Fibroblast of the aortic adventitia (primary cell): ENCODE data around the gene IMPA2. TPM values are rescaled to one million over a fixed set of nuclear protein-coding genes. Genes with fewer than 3 reads are reported as not detected.
"Not testable (repeated sequence)": the region's sequence is repeated elsewhere in the genome, so short reads cannot be mapped to it uniquely, and the experiment has no call there.

Source experiments
- DNase-seq: peaks from one replicate; pipeline ENCODE4 v3.0.0-alpha.2; 2010; ENCODE audit warnings: low read depth
- H3K4me3 ChIP-seq: 2 replicates; pipeline ENCODE4 v1.5.1; 2011; ENCODE audit warnings: low read depth, mild to moderate bottlenecking, control low read depth, low read length, moderate library complexity
- CTCF ChIP-seq: IDR thresholded peaks from 2 replicates; pipeline ENCODE4 v1.5.1; 2011; ENCODE audit warnings: mild to moderate bottlenecking, low read length, control low read depth, inconsistent platforms; ENCODE audit not compliant: insufficient read depth
- total RNA-seq: library from RNA; depleted of rRNA; stranded (reverse); fragments of >200 nt; gene quantifications from 2 replicates; pipeline ENCODE4 v1.2.3, GENCODE V29; 2012; ENCODE audit warnings: low replicate concordance

Gene IMPA2
- total RNA-seq, 1 donor = 14.1 TPM

- DNase-seq = no peak
- H3K4me3 ChIP-seq = no peak overlapping the region
- TF ChIP-seq CTCF = no peak
Measured at GRCh38 chr18:12064086-12064763, 82.9 kb downstream of the IMPA2 start.

GRCh38 chr18:12065397-12065796 lies 84.1 kb downstream of the IMPA2 start:
- no peak overlapping the region for H3K4me3 ChIP-seq
- TF ChIP-seq CTCF = no peak
- DNase-seq = no peak

- no peak for DNase-seq
- no peak for TF ChIP-seq CTCF
Measured at GRCh38 chr18:12066910-12067511, 85.7 kb downstream of the IMPA2 start.

GRCh38 chr18:12067671-12068070 lies 86.4 kb downstream of the IMPA2 start:
- DNase-seq = no peak
- TF ChIP-seq CTCF = no peak
- H3K4me3 ChIP-seq = no peak overlapping the region

More at GRCh38 chr18:12066910-12067511, 85.7 kb downstream of the IMPA2 start:
- H3K4me3 ChIP-seq = no peak overlapping the region

GRCh38 chr18:12068316-12068949 lies 87.1 kb downstream of the IMPA2 start:
- not testable (repeated sequence) for DNase-seq, H3K4me3 ChIP-seq

GRCh38 chr18:12068950-12069320 lies 87.6 kb downstream of the IMPA2 start:
- peak; percentile 9 for DNase-seq
- H3K4me3 ChIP-seq = no peak overlapping the region
- TF ChIP-seq CTCF = no peak

- not testable (repeated sequence) for H3K4me3 ChIP-seq, DNase-seq
Measured at GRCh38 chr18:12071066-12071465, 89.8 kb downstream of the IMPA2 start.
